ENCODE measurements around the gene ROPN1L. TPM values are rescaled to one million over a fixed set of nuclear protein-coding genes. Genes with fewer than 3 reads are reported as not detected.
A peak's percentile ranks its signal among the peaks of the same experiment; 100 is the strongest.

Gene ROPN1L
- total and polyA plus RNA-seq, 12 donors: 0.15 to 3.9 (median 0.42) TPM; not detected in 3

DNA sequence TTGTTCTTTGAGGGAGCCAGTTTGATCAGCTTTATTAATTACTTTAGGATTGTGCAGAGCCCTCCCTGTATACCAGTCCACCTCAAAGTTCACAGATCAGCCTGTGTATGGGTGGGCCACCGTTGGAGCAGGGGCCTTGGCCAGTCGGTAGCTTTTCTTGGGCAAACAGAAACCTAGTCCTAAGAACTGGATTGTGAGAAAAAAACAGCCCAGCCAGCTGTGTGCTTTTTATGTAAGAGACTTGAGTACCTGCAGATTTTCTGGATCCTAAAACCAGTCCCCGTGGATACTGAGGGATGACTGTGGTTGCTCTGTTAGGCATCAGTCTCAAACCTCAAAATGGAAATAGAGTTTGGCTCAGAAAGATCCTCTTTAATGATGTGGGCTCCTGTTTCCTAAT lies 24.8 kb upstream of the ROPN1L start:
- Histone ChIP-seq H3K27me3 (no peaks in the 10 kb centered on the region), H3K27ac (no peak overlapping the region), H3K36me3 (replicated peaks in 1 of 2) (peaks cover 0 to 85% of the 10 kb centered on the region in 2 donors), H3K9me3 (replicated peaks in 1 of 3) (no peaks in the 10 kb centered on the region), H3K4me1 (replicated peaks in 1 of 2) (peaks cover 0 to 14% of the 10 kb centered on the region in 2 donors), H3K4me3 (no peak overlapping the region)
- DNase-seq: no peak
- intact Hi-C loops (cut with DNase I): no loop called here
- 94 to 97% (median 96%) methylated on average over 3 of the region's 3 CpGs for WGBS, 4 donors
- TF ChIP-seq, protein P1, sequence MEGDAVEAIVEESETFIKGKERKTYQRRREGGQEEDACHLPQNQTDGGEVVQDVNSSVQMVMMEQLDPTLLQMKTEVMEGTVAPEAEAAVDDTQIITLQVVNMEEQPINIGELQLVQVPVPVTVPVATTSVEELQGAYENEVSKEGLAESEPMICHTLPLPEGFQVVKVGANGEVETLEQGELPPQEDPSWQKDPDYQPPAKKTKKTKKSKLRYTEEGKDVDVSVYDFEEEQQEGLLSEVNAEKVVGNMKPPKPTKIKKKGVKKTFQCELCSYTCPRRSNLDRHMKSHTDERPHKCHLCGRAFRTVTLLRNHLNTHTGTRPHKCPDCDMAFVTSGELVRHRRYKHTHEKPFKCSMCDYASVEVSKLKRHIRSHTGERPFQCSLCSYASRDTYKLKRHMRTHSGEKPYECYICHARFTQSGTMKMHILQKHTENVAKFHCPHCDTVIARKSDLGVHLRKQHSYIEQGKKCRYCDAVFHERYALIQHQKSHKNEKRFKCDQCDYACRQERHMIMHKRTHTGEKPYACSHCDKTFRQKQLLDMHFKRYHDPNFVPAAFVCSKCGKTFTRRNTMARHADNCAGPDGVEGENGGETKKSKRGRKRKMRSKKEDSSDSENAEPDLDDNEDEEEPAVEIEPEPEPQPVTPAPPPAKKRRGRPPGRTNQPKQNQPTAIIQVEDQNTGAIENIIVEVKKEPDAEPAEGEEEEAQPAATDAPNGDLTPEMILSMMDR (IDR thresholded peaks at IDR 0.05): no peak
- no peak for TF ChIP-seq POLR2A (IDR thresholded peaks at IDR 0.05)

DNA sequence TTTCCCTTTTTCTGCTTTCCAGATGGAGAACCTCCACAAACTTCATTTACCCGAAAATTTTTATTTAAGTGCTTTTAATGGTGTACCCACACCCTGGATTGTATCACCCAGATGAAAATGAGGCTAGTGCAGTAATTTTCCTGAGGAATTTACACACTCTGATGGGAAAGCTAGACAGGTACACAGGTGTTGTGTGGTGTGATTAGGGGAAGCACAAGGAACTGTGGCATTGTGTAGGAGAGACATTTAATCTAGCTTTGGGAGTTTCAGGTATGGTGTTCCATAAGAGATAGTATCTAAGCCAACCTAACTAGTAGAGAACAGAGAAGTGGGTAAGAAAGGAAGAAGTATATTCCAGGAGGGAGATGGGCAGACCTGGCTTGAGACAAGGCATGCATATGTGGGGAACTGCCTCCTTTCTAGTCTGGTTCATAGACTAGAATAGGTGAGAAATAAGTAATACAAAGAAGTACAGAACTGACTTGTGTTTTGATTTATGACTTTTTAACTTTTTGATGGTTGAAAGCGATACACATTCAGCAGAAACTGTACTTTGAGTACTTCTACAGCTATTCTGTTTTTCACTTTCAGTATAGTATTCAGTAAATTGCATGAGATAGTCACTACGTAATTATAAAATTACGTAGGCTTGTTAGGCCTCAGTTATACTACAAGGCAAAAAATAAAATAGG lies 22.9 kb upstream of the ROPN1L start:
- DNase-seq: no peak
- intact Hi-C loops (cut with DNase I): no loop called here
- no peak for TF ChIP-seq POLR2A (IDR thresholded peaks at IDR 0.05)
- Histone ChIP-seq H3K4me3 (no peak overlapping the region), H3K27me3 (no peaks in the 10 kb centered on the region), H3K27ac (no peak overlapping the region), H3K9me3 (replicated peaks in 1 of 3) (no peaks in the 10 kb centered on the region), H3K4me1 (replicated peaks in 1 of 2) (peaks cover 0 to 8% of the 10 kb centered on the region in 2 donors), H3K36me3 (replicated peaks in 1 of 2) (peaks cover 0 to 65% of the 10 kb centered on the region in 2 donors)
- WGBS, 4 donors: 95 to 97% (median 95%) methylated on average over 4 of the region's 4 CpGs

DNA sequence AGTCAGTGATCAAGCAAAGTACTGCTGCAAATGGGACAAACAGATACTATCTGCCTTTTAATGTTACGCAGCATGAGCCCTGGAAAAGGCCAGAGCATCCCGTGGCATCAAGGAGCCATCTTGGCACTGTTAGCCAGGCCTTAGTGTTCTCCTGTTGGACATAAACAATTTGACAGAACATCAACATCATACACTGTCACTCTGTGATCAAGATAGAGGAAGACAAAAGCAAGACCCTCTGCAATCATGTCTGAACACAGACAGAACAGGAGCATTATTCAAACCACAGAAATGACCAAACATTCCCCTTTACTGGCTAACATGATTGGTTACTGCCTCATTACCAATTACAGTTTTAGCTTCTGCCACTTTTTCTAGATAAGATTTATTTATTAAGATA lies 21.2 kb upstream of the ROPN1L start:
- TF ChIP-seq, protein P1 (IDR thresholded peaks at IDR 0.05): no peak
- TF ChIP-seq POLR2A (IDR thresholded peaks at IDR 0.05): no peak
- 78 to 90% (median 86%) methylated on average over 2 of the region's 2 CpGs for WGBS, 4 donors
- H3K27ac ChIP-seq: peak overlapping the region in 1 of 5 donors; percentile 13
- intact Hi-C loops (cut with DNase I): loop anchor here (5.0 to 10.0 kb wide), 3 partner anchors 66 to 138 kb away; partner anchors contain the start of gene MARCHF6 (in 1 of the 2)
- H3K4me1 ChIP-seq (replicated peaks in 1 of 2): peaks cover 0 to 8% of the 10 kb centered on the region in 2 donors
- peaks cover 0 to 53% of the 10 kb centered on the region in 2 donors for H3K36me3 ChIP-seq (replicated peaks in 1 of 2)
- H3K4me3 ChIP-seq: no peak overlapping the region
- H3K9me3 ChIP-seq (replicated peaks in 1 of 3): no peaks in the 10 kb centered on the region
- no peak for DNase-seq
- H3K27me3 ChIP-seq: no peaks in the 10 kb centered on the region

DNA sequence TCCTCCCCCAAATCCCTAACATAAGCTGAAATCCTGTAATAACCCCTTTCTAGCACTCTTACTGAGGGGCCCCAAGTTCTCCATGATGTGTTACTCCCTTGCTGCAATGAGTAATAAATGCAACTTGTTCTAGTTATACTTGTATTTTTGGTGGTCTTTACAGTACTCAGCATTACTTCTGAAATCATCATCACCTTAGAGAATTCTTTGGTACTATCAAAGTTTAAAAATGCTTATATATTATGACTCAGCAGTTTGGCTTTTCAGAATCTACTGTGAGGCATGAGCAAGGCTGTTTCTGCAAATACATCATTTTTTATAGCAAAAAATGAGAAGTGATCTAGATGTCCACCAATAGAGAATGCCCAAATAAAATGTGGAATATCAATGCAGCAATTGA lies 20.7 kb upstream of the ROPN1L start:
- Histone ChIP-seq H3K9me3 (replicated peaks in 1 of 3) (no peaks in the 10 kb centered on the region), H3K36me3 (replicated peaks in 1 of 2) (peaks cover 0 to 52% of the 10 kb centered on the region in 2 donors), H3K4me1 (replicated peaks in 1 of 2) (peaks cover 0 to 8% of the 10 kb centered on the region in 2 donors), H3K27ac (peak overlapping the region in 1 of 5 donors; percentile 13), H3K27me3 (no peaks in the 10 kb centered on the region), H3K4me3 (no peak overlapping the region)
- DNase-seq: no peak
- intact Hi-C loops (cut with DNase I): loop anchor here (5.0 to 10.0 kb wide), 3 partner anchors 66 to 139 kb away; partner anchors contain the start of gene MARCHF6 (in 1 of the 2)
- TF ChIP-seq, protein P1 (IDR thresholded peaks at IDR 0.05): no peak
- TF ChIP-seq POLR2A (IDR thresholded peaks at IDR 0.05): no peak
